ENCODE measurements around the gene TANC1. TPM values are rescaled to one million over a fixed set of nuclear protein-coding genes. Genes with fewer than 3 reads are reported as not detected.

The TANC1 gene
- total RNA-seq, 1 donor from 2014 or later = not detected

GRCh38 chr2:159187106-159187505 lies 218.7 kb downstream of the TANC1 start:
- TF ChIP-seq CTCF (IDR thresholded peaks at IDR 0.05) = no peak
- ChIA-PET POLR2A (no interaction called here), CTCF (no interaction called here)
- Mint-ChIP-seq H3K27ac (no peak overlapping the region), H3K36me3 (ENCODE audit: low read depth) (no peaks in the 10 kb centered on the region), H3K4me1 (peaks cover 12% of the 10 kb centered on the region), H3K9me3 (no peaks in the 10 kb centered on the region), H3K4me3 (no peak overlapping the region), H3K27me3 (no peaks in the 10 kb centered on the region)
- DNase-seq = no peak
- ATAC-seq (ENCODE audit: low read depth) = no peak
- intact Hi-C loops (cut with micrococcal nuclease) = no loop called here

DNA sequence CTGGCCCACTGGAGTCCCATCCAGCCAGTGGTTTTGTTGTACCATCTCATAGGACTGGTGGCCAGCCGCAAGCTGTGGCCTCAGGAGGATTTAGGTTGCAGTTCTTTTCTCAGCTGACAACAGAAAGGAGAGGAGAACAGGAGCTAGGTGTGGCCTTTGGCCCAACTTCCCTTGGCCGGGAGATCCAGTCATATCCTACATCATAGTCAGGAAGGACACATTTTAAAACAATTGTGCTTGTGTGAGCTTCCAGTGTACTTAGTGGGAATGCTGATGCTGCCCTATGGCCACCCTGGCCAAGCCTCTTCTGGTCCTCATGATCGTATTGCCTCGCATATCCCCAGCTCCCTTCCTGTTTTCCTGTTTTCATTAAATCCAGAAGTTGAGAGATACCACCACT lies 220.0 kb downstream of the TANC1 start:
- intact Hi-C loops (cut with micrococcal nuclease) = no loop called here
- CTCF ChIA-PET = no interaction called here
- no peaks in the 10 kb centered on the region for H3K36me3 Mint-ChIP-seq (ENCODE audit: low read depth)
- H3K4me3 Mint-ChIP-seq = no peak overlapping the region
- no peak overlapping the region for H3K27ac Mint-ChIP-seq
- ATAC-seq (ENCODE audit: low read depth) (no peak), DNase-seq (no peak)
- no peaks in the 10 kb centered on the region for H3K9me3 Mint-ChIP-seq
- H3K4me1 Mint-ChIP-seq = peaks cover 12% of the 10 kb centered on the region
- no peaks in the 10 kb centered on the region for H3K27me3 Mint-ChIP-seq
- TF ChIP-seq CTCF (IDR thresholded peaks at IDR 0.05) = no peak
- POLR2A ChIA-PET = no interaction called here

- intact Hi-C loops (cut with micrococcal nuclease) = no loop called here
- Mint-ChIP-seq H3K27ac (no peak overlapping the region), H3K27me3 (no peaks in the 10 kb centered on the region), H3K4me3 (no peak overlapping the region), H3K36me3 (ENCODE audit: low read depth) (no peaks in the 10 kb centered on the region), H3K9me3 (no peaks in the 10 kb centered on the region), H3K4me1 (no peaks in the 10 kb centered on the region)
- POLR2A ChIA-PET = no interaction called here
- TF ChIP-seq CTCF (IDR thresholded peaks at IDR 0.05) = no peak
- ATAC-seq (ENCODE audit: low read depth) (no peak), DNase-seq (no peak)
- CTCF ChIA-PET = no interaction called here
These were observed 224.0 kb downstream of the TANC1 start for GRCh38 chr2:159192371-159192918.

DNA sequence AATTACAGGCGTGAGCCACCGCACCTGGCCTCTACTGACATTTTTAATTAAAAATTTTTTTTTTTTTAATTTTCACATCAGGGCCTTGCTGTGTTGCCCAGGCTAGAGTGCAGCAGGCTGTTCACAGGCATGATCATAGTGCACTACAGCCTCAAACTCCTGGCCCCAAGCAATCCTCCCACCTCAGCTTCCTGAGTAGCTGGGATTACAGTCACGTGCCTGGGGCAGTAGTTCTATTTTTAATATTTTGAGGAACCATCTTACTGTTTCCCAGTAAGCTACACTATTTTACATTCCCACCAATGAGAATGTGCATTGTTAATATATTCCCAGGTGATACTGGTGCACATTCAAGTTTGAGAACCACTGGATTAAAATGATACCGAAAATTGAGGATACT lies 225.4 kb downstream of the TANC1 start:
- CTCF ChIA-PET = no interaction called here
- Mint-ChIP-seq H3K27me3 (peaks cover 4% of the 10 kb centered on the region), H3K9me3 (no peaks in the 10 kb centered on the region)

DNA sequence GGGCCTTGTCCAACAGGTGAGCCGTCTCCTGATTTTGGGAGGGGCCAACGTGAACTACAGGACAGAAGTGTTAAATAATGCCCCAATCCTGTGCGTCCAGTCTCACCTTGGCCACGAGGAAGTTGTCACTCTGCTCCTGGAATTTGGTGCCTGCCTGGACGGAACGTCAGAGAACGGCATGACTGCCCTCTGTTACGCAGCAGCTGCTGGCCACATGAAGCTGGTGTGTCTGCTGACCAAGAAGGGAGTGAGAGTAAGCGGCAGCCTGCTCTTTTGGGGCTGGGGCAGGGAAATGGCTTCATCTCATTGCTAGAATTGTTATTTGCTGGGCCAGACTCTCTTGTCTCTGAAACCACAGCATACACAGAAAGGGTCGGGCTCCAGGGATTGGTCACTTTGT lies 225.8 kb downstream of the TANC1 start:
- intact Hi-C loops (cut with micrococcal nuclease) = no loop called here
- no peaks in the 10 kb centered on the region for H3K9me3 Mint-ChIP-seq
- no peaks in the 10 kb centered on the region for H3K4me1 Mint-ChIP-seq
- no peak for TF ChIP-seq CTCF (IDR thresholded peaks at IDR 0.05)
- no peaks in the 10 kb centered on the region for H3K36me3 Mint-ChIP-seq (ENCODE audit: low read depth)
- H3K4me3 Mint-ChIP-seq = no peak overlapping the region
- no peak for ATAC-seq (ENCODE audit: low read depth)
- ChIA-PET POLR2A (no interaction called here), CTCF (no interaction called here)
- peaks cover 5% of the 10 kb centered on the region for H3K27me3 Mint-ChIP-seq
- DNase-seq = no peak
- no peak overlapping the region for H3K27ac Mint-ChIP-seq

More for the DNA sequence above, 225.4 kb downstream of the TANC1 start:
- DNase-seq (no peak), ATAC-seq (ENCODE audit: low read depth) (no peak)
- H3K4me1 Mint-ChIP-seq = no peaks in the 10 kb centered on the region
- no peak overlapping the region for H3K4me3 Mint-ChIP-seq
- no peak for TF ChIP-seq CTCF (IDR thresholded peaks at IDR 0.05)
- POLR2A ChIA-PET = no interaction called here
- intact Hi-C loops (cut with micrococcal nuclease) = no loop called here
- H3K36me3 Mint-ChIP-seq (ENCODE audit: low read depth) = no peaks in the 10 kb centered on the region
- H3K27ac Mint-ChIP-seq = no peak overlapping the region

Data from activated B cell treated with CpG ODN at 0.5 μM for 24 hours (primary cell).